Cerebellar nuclear complex (tissue), 1 donor: Measurements from ENCODE around the gene UACA.

ENCODE experiments used
- DNase-seq, 2 experiments: peaks; one replicate each; lab custom pipeline; 2025; lab: John Stamatoyannopoulos, UW

UACA gene

GRCh38 chr15:70712271-70712670, 51.1 kb downstream of the UACA start:
- DNase-seq = no peak

GRCh38 chr15:70710714-70711113, 52.6 kb downstream of the UACA start:
- DNase-seq = no peak

DNA sequence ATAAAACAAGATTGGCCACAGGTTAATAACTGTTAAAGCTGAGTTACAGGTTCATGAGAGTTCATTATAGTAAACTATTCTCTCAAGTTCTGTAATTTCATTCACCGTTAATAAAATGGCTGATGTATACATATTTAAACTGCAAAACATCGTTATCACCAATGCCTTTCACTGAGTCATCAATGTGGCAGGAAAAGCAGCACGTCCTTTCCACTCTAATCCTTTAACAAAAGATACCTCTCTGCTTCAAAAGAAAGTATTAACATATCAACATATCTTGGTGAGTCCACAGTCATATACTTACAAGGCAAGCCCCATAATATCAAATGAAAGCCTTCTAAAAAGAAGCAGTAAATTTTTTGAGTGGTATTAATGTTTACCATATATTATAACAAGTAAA, 54.5 kb downstream of the UACA start:
- DNase-seq = no peak

DNA sequence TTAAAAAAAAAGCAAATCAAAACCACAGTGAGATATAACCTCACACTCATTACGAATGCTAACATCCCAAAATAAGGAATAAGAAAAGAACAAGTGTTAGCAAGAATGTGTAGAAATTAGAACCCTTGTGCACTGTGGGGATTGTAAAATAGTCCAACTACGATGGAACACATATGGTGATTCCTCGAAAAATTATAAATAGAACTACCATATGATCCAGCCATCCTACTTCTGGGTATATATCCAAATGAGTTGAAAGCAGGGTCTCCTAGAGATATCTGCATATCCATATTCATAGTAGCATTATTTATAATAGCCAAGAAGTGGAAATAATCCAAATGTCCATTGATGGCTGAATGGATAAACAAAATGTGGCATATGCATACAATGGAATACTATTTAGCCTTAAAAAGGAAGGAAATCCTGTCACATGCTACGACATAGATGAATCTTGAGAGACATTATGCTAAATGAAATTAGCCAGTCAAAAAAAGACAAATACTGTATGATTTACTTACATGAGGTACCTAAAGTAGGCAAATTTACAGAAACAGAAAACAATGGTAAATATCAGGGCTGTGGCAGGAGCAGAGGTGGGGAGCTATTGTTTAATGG, 55.6 kb downstream of the UACA start:
- DNase-seq = no peak

DNA sequence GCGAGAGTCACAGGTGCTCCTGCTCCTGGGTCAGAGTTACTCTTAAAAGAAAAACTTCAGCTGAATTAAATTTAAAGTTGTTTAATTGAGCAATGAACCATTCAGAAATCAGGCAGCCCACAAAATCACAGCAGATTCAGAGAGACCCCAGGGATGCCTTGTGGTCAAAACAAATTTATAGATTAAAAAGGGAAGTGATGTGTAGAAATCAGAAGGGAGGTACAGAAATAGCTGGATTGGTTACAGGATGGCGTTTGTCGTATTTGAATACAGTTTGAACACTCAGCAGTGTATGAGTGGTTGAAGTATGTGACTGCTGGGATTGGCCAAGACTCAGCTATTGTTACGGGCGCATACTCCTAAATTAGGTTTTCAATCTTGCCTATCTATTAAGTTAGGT, 58.6 kb downstream of the UACA start:
- no peak for DNase-seq

- no peak for DNase-seq
Measured at GRCh38 chr15:70704166-70704565, 59.2 kb downstream of the UACA start.

DNA sequence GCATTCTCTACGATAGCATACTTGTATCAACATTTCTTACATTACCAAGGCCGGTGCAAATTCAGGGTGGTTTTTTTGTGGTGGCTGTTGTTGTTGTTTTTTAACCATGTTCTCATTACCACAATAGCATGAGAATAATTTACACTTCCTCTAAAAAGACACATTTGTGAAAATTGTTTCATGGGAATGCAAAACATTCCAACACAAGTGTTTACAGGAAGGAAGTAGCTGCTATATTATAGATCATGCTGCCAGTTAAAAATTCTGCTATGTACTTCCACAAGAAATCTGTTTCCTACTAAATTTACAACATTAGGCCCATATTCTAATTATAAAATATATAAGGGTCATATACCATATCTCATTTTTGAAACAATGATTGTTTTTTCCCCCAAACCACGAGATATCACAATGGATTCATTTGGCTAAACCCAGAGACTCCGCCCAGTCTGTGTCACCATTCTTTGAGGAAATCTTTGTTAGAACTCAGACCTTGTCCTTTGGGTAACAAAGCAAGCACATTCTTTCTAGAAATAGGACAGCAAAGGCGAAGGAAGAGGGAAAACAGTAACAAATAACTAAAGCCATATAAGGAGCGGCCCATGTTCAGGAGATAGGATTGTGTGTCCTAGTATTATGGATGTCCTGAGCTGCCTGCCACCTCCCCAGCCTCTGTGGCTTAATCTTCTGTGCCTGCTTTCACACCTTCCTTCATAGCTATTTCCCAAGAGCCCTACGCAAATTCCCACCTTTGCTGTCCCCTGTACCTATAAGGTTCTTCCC, 60.1 kb downstream of the UACA start:
- no peak for DNase-seq

DNA sequence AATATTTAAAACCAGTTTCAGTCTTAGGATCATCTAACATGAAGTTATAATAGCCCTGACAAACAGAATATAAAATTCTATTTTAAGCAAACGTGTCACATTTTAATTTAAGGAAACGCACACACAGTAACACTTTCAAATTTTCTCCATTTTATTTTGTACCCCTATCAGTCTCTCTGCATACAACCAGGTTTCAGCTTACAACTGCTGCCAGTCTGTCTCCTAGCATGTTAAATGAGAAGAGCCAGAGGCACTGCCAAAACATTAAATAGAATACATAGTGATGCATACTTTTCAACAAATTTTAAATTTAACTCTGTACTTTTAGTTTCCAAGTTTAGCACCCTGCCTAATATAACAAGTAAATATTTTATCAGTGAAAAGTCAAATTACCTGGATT, 60.8 kb downstream of the UACA start:
- no peak for DNase-seq

GRCh38 chr15:70701891-70702568, 61.3 kb downstream of the UACA start:
- DNase-seq = no peak

- DNase-seq = no peak
Measured at GRCh38 chr15:70701171-70701570, 62.2 kb downstream of the UACA start.

- DNase-seq = no peak
Measured at GRCh38 chr15:70699890-70700289, 63.5 kb downstream of the UACA start.

DNA sequence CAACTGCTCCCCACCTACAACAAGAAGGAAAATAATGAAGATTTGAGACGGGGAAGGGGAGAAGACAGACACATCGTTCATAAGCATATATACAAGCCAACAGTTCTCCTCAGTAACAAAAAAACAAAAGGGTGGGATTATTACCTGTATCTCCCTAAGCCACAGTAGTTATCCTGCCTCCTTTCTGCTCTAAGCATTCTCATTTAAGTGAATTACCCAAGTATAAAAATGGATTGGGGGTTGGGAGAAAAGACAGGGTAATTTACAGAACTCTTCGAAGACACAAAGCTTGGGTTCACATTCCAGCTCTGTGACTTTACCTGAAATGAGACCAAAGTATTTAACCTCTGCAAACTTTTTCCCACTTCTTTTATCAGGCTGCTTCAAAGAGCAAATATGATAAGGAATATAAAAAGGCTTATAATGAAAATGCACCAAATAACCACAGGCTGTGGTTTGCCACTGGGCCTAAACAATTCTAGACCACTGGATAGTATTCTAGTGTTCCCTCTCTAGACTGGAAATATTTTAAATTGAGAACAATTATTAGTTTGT, 64.4 kb downstream of the UACA start:
- no peak for DNase-seq

GRCh38 chr15:70698426-70698825, 64.9 kb downstream of the UACA start:
- no peak for DNase-seq

GRCh38 chr15:70690491-70691276, 72.7 kb downstream of the UACA start:
- no peak for DNase-seq

- DNase-seq = no peak
Measured at GRCh38 chr15:70690021-70690420, 73.3 kb downstream of the UACA start.

- no peak for DNase-seq
Measured at GRCh38 chr15:70687482-70687881, 75.9 kb downstream of the UACA start.

DNA sequence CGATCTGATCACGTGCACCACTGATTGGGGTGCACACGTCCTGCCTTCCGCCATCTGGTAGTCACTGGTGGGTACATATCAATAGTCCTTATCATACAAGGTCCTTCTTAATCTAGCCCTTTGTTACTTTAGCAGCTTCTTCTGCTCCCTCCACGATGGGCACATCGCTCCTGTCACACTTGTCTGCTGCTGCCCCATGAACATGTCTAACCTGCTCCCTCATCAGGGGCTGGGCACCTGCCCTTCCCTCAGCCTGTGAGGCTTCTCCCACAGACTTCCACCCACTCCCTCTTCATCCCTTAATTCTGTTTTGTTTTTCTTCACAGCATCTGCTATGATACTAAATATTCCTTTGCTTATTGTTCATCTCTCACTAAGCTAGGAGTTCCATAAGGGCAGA, 82.5 kb downstream of the UACA start:
- DNase-seq = no peak

- no peak for DNase-seq
Measured at GRCh38 chr15:70679919-70680231, 83.5 kb downstream of the UACA start.

DNA sequence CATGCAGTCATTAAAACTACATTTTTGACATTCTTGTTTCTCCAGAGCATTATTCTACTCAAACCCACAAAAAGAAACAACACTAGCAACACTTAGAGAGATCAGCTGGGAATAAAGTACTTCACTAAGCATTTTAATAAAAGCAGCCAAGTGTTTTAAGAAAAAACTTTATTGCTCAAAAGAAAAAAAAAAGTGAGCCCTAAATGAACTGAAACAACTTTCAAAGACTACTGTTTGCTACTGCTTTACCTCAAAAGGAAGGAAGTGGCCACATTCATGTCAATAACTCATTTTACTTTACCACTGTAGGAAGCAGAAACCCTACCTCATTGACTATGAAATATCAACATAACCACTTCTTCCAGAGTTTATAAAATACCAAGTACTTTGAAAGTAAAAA, 91.3 kb downstream of the UACA start:
- no peak for DNase-seq

DNA sequence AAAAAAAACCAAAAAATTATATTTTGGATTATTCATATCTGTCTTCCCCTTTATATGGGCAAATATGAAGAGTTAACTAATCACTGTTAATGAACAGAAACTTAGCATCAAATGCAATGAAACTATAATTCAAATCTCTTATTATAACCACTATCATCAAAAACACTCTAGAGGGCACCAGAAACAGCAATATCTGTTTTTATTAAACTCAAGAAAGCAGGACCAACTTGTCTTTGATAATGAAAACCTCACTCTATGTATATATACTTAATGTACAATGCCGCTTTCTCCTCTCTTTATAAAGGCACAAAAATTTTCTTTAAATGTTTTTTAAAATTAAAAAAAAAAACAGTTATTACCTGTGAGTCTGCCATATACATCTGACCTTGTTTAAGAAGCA, 92.7 kb downstream of the UACA start:
- DNase-seq = no peak

DNA sequence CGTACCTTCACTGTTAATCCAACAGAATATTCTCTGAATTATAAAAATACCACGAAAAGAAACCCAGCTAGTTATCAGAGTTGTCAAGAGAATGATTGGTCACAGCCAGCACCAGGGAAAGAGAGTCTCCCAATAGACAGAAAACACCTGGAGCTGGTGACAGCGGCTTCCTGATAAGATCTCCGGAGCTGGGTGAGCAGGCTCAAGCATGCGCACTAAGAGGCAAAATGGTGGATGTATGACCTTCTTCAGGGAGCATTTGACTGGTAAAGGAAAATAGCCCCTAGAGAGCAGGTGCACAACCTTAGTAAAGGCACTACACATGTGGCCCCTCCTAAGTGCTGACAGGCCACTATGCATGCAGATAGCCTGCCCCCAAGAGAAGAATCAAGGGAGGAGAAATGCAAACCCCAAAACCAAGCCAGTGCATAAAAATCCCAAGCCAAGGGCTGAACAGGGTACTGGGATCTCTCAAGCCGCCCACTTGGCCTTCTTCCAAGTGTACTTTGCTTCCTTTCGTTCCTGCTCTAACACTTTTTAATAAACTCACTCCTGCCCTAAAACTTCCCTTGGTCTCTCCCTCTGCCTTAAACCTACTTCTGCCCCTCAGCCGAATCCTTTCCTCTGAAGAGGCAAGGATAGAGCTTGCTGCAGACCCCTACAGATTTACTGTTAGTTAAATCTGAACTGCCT, 93.2 kb downstream of the UACA start:
- DNase-seq = no peak
